HCT116 (cell line): Measurements from ENCODE around the gene C15orf39. TPM values are rescaled to one million over a fixed set of nuclear protein-coding genes. Genes with fewer than 3 reads are reported as not detected.

ENCODE experiments used
- ATAC-seq: fragments of 200-7000 bp; cut with Tn5 transposase; 2 replicates; pipeline ENCODE4 v1.9.1; 2020; ENCODE audit warnings: mild to moderate bottlenecking, moderate library complexity
- Bru-seq: library from RNA; stranded (reverse); fragments of 400-500 nt; gene quantifications from one replicate; lab custom pipeline; 2021; lab: Mats Ljungman, UMichigan
- BruChase-seq, 2 experiments: library from RNA; stranded (reverse); fragments of 400-500 nt; gene quantifications; one replicate each; lab custom pipeline; 2021; lab: Mats Ljungman, UMichigan
- BruUV-seq: library from RNA; stranded (reverse); fragments of 400-500 nt; replicated peaks from 2 replicates; lab custom pipeline; 2021; lab: Mats Ljungman, UMichigan
- CTCF ChIA-PET: fragments of 300-600 bp; sonication (Branson Sonifier 250); formaldehyde crosslinking; loops from one replicate; lab custom pipeline; 2021; ENCODE audit warnings: antibody characterized with exemption; lab: Charles Lee
- POLR2A ChIA-PET: fragments of 300-600, 350-600 bp; sonication (Branson Sonifier 250); formaldehyde crosslinking; loops from one replicate; lab custom pipeline; 2021; ENCODE audit warnings: antibody characterized with exemption; lab: Charles Lee
- RAD21 ChIA-PET, 2 experiments: fragments of 300-600 bp; sonication (Branson Sonifier 250); formaldehyde crosslinking; loops; one replicate each; lab custom pipeline; 2023; ENCODE audit warnings: low total read pairs in 2 of 2; ENCODE audit not compliant: uncharacterized antibody in 2 of 2, unreplicated experiment in 2 of 2, low non-redundant PET in 1 of 2; lab: Charles Lee
- DNase-seq: peaks from one replicate; pipeline ENCODE4 v3.0.0-alpha.2; 2010; ENCODE audit warnings: low read depth, low spot score
- H2AFZ ChIP-seq: fragments of 200-600 bp; shearing (Covaris generic), sonication (generic); 2 replicates; pipeline ENCODE4 v1.6.1; 2017; ENCODE audit warnings: low read depth, mixed run types, mixed read lengths, antibody characterized with exemption, low read length; ENCODE audit not compliant: poor library complexity, severe bottlenecking
- H3K27ac ChIP-seq: 2 replicates; pipeline ENCODE4 v1.5.1; 2012; ENCODE audit warnings: low read depth, low read length
- H3K27me3 ChIP-seq: fragments of 200-600 bp; sonication (generic); 2 replicates; pipeline ENCODE4 v1.6.1; 2016; ENCODE audit warnings: mixed run types, low read length, mixed read lengths; ENCODE audit not compliant: insufficient read depth
- H3K36me3 ChIP-seq, 2 experiments: fragments of 200-500 bp in 1 of 2; fragments of 200-600 bp in 1 of 2; sonication (Bioruptor generic) in 1 of 2; sonication (generic) in 1 of 2; 2 replicates each; pipeline versions ENCODE4 v1.5.1 to v1.6.1; 2014 to 2016; ENCODE audit warnings: low read length in 2 of 2, inconsistent platforms in 1 of 2, mixed read lengths in 1 of 2, mixed run types in 1 of 2; ENCODE audit not compliant: insufficient read depth in 2 of 2, control insufficient read depth in 1 of 2
- H3K4me1 ChIP-seq, 2 experiments: fragments of 200-600 bp in 1 of 2; sonication (generic) in 1 of 2; 2 replicates each; pipeline versions ENCODE4 v1.5.1 to v1.6.1; 2012 to 2017; ENCODE audit warnings: low read length in 2 of 2, inconsistent platforms in 1 of 2, mild to moderate bottlenecking in 1 of 2, mixed read lengths in 1 of 2, mixed run types in 1 of 2, moderate library complexity in 1 of 2; ENCODE audit not compliant: insufficient read depth in 2 of 2, control insufficient read depth in 1 of 2
- H3K4me2 ChIP-seq: fragments of 200-600 bp; sonication (generic); 2 replicates; pipeline ENCODE4 v1.6.1; 2017; ENCODE audit warnings: mixed run types, low read length, mixed read lengths
- H3K4me3 ChIP-seq, 2 experiments: fragments of 200-600 bp in 1 of 2; sonication (generic) in 1 of 2; replicated peaks in 1 of 2; 2 replicates each; pipeline ENCODE4 v1.5.1; 2011 to 2016; ENCODE audit warnings: low read length in 2 of 2, control low read depth in 1 of 2, low read depth in 1 of 2, mild to moderate bottlenecking in 1 of 2, mixed read lengths in 1 of 2, mixed run types in 1 of 2
- H3K79me2 ChIP-seq: fragments of 200-600 bp; sonication (generic); 2 replicates; pipeline ENCODE4 v1.6.1; 2017; ENCODE audit warnings: mild to moderate bottlenecking, mixed run types, low read length, moderate library complexity, mixed read lengths; ENCODE audit not compliant: insufficient read depth
- H3K9ac ChIP-seq: fragments of 200-600 bp; sonication (generic); 2 replicates; pipeline ENCODE4 v1.6.1; 2016; ENCODE audit warnings: low read length, mixed read lengths
- H3K9me2 ChIP-seq: fragments of 200-600 bp; sonication (generic), shearing (Covaris generic); 2 replicates; pipeline ENCODE4 v1.6.1; 2017; ENCODE audit warnings: mixed run types, mild to moderate bottlenecking, moderate library complexity; ENCODE audit not compliant: insufficient read depth
- H3K9me3 ChIP-seq, 2 experiments: fragments of 200-500 bp in 1 of 2; fragments of 200-600 bp in 1 of 2; sonication (Bioruptor generic) in 1 of 2; sonication (generic) in 1 of 2; 2 replicates each; pipeline ENCODE4 v1.6.1; 2014 to 2017; ENCODE audit warnings: low read length in 2 of 2, mixed read lengths in 2 of 2, inconsistent platforms in 1 of 2, low read depth in 1 of 2, mild to moderate bottlenecking in 1 of 2, mixed run types in 1 of 2, moderate library complexity in 1 of 2; ENCODE audit not compliant: control insufficient read depth in 1 of 2, insufficient read depth in 1 of 2
- H4K20me1 ChIP-seq: fragments of 200-600 bp; sonication (generic), shearing (Covaris generic); 2 replicates; pipeline ENCODE4 v1.6.1; 2017; ENCODE audit warnings: mixed run types, mild to moderate bottlenecking, moderate library complexity; ENCODE audit not compliant: insufficient read depth
- CBX3 ChIP-seq: IDR thresholded peaks from 2 replicates; pipeline ENCODE4 v1.6.1; 2012; ENCODE audit warnings: low read depth
- CEBPB ChIP-seq: IDR thresholded peaks from 2 replicates; pipeline ENCODE4 v1.6.1; 2012; ENCODE audit warnings: low read depth
- EGR1 ChIP-seq: IDR thresholded peaks from 2 replicates; pipeline ENCODE4 v1.6.1; 2012; ENCODE audit warnings: low read depth
- ELF1 ChIP-seq: IDR thresholded peaks from 2 replicates; pipeline ENCODE4 v1.6.1; 2012; ENCODE audit warnings: low read depth, borderline replicate concordance
- EZH2phosphoT487 ChIP-seq: fragments of 200-600 bp; IDR thresholded peaks from 2 replicates; pipeline ENCODE4 v1.6.1; 2018; ENCODE audit warnings: antibody characterized with exemption, borderline replicate concordance
- FOSL1 ChIP-seq: IDR thresholded peaks from 2 replicates; pipeline ENCODE4 v1.6.1; 2012; ENCODE audit warnings: low read depth
- JUND ChIP-seq: IDR thresholded peaks from 2 replicates; pipeline ENCODE4 v1.6.1; 2012
- POLR2A ChIP-seq: IDR thresholded peaks from 2 replicates; pipeline ENCODE4 v1.7.0; 2011; ENCODE audit warnings: borderline replicate concordance; ENCODE audit not compliant: insufficient read depth, insufficient read length; ENCODE audit errors: extremely low read depth
- POLR2AphosphoS5 ChIP-seq: IDR thresholded peaks from 2 replicates; pipeline ENCODE4 v1.6.1; 2011; ENCODE audit warnings: mild to moderate bottlenecking, low read depth, low read length, moderate library complexity
- RAD21 ChIP-seq: IDR thresholded peaks from 2 replicates; pipeline ENCODE4 v1.6.1; 2012; ENCODE audit warnings: low read depth, mild to moderate bottlenecking
- SP1 ChIP-seq: IDR thresholded peaks from 2 replicates; pipeline ENCODE4 v1.6.1; 2012; ENCODE audit warnings: low read depth
- SRF ChIP-seq: IDR thresholded peaks from 2 replicates; pipeline ENCODE4 v1.6.1; 2012; ENCODE audit warnings: low read depth
- TCF7L2 ChIP-seq: IDR thresholded peaks from 2 replicates; pipeline ENCODE4 v1.7.0; 2011; ENCODE audit warnings: borderline replicate concordance, inconsistent platforms; ENCODE audit not compliant: insufficient read depth, insufficient read length; ENCODE audit errors: extremely low read depth
- YY1 ChIP-seq: IDR thresholded peaks from 2 replicates; pipeline ENCODE4 v1.6.1; 2011; ENCODE audit warnings: low read length, low read depth, moderate library complexity, mild to moderate bottlenecking; ENCODE audit not compliant: insufficient replicate concordance; ENCODE audit errors: extremely low read depth
- ZFX ChIP-seq: fragments of 450-650 bp; IDR thresholded peaks from 2 replicates; pipeline ENCODE4 v1.6.1; 2017
- ZNF274 ChIP-seq: fragments of 200-500 bp; sonication (Bioruptor generic); IDR thresholded peaks from 2 replicates; pipeline ENCODE4 v1.6.1; 2014; ENCODE audit warnings: mild to moderate bottlenecking, low read depth, low read length, inconsistent platforms
- intact Hi-C: fragments of 100-400 bp; cut with micrococcal nuclease; formaldehyde crosslinking; loops from 2 replicates; pipeline ENCODE4 v1.10.0; 2022
- long read RNA-seq: library from polyadenylated mRNA; unstranded; transcript quantifications from one replicate; pipeline ENCODE4 v2.0.0, GENCODE V29; 2021; ENCODE audit not compliant: unreplicated experiment
- polyA plus RNA-seq: library from polyadenylated mRNA; unstranded; fragments of >200 nt; gene quantifications from 2 replicates; pipeline ENCODE4 v1.2.1, GENCODE V29; 2012; ENCODE audit warnings: missing spikeins
- total RNA-seq: library from RNA; stranded (reverse); gene quantifications from one replicate; pipeline ENCODE4 v1.2.1, GENCODE V29; 2021; ENCODE audit not compliant: unreplicated experiment
- TF ChIP-seq, protein P1 (sequence below): IDR thresholded peaks from 2 replicates; pipeline ENCODE4 v1.6.1; 2012
- TF ChIP-seq, protein P2 (sequence below), 3 experiments: fragments of 200-600 bp in 1 of 3; sonication (generic) in 1 of 3; IDR thresholded peaks in 2 of 3; conservative IDR thresholded peaks in 1 of 3; 2 replicates each; pipeline ENCODE4 v1.5.1; 2012 to 2017; ENCODE audit warnings: low read depth in 2 of 3, low read length in 2 of 3, antibody characterized with exemption in 1 of 3, borderline replicate concordance in 1 of 3, control low read depth in 1 of 3, mild to moderate bottlenecking in 1 of 3, mixed read lengths in 1 of 3, mixed run types in 1 of 3, moderate library complexity in 1 of 3; ENCODE audit not compliant: insufficient read depth in 1 of 3
- TF ChIP-seq, protein P3 (sequence below): IDR thresholded peaks from 2 replicates; pipeline ENCODE4 v1.6.1; 2012
- TF ChIP-seq, protein P4 (sequence below): IDR thresholded peaks from 2 replicates; pipeline ENCODE4 v1.6.1; 2012; ENCODE audit warnings: low read depth

The C15orf39 gene
- total RNA-seq (29.3 TPM), Bru-seq, nascent RNA (percentile 77 among the genes with signal in this experiment), BruChase-seq, experiment 1, labeled RNA remaining after a 6-hour chase (percentile 54 among the genes with signal in this experiment), BruChase-seq, experiment 2, labeled RNA remaining after a 2-hour chase (percentile 63 among the genes with signal in this experiment)
- polyA plus RNA-seq, result 20.8 and 24.4 TPM in 2 replicates
- long read RNA-seq, full-length matches to known transcripts, result 12 of 18 reads
- long read RNA-seq, partial matches to known transcripts, result 3 of 18 reads
- long read RNA-seq, other reads (novel, unspliced or antisense), result 3 of 18 reads

DNA sequence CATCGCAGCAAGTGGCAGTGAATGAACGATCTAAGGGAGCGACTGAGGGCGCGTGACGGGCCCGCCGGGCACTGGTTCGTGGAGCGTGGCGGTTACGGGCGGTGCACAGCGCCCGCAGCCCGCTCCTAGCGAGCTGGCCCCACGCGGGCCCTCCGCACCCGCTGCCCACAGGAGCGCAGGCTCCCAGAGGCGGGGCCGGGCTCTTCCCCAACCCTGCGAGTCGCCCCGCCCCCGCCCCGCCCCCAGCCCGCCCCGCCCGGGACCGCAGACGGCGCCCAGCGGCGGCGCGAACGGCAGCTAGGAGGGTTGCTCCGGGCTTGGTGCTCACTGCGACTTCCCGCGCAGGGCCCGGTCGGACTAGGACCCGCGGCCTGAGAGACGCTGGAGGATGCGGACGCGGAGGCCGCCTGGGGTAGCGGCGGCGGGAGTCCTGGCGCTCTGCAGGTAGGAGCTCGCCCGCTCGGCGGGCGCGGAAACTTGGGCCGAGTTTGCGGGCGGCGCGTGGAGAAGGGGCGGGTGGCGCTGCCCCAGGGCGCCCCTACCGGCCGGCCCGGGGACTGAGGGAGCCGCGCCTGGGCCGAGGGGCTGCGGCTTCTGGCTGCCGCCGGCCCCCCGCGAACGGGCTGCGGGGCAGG, at the start of gene C15orf39:
Gene C15orf39 (plus strand): TSS at position 267 of the 635 bp plus-strand sequence. CDS start 4,167 bp downstream, outside the sequence.
- CTCF ChIA-PET, result interaction anchor here (0.6 to 2.3 kb wide), 19 partner anchors 8 to 251 kb away, joined by 3 to 35 read pairs (median 3); partner anchors contain the start of genes PPCDC and RPP25
- no peaks in the 10 kb centered on the region for H3K27me3 ChIP-seq
- H3K4me1 ChIP-seq, result peaks cover 32 to 56% of the 10 kb centered on the region in 2 experiments
- intact Hi-C loops, result loop anchor here (2.0 to 10.0 kb wide), 3 partner anchors 57 to 417 kb away; partner anchors contain the start of gene CSK
- H3K9me2 ChIP-seq, result no peaks in the 10 kb centered on the region
- peak within 1 kb of the TSS; percentile 98 for H3K4me2 ChIP-seq
- RAD21 ChIA-PET, result interaction anchor here (1.0 to 1.5 kb wide), 2 partner anchors 26 to 172 kb away, joined by 3 read pairs; no protein-coding TSS in a partner anchor
- no peaks in the 10 kb centered on the region for H3K9me3 ChIP-seq
- peaks cover 19% of the 10 kb centered on the region; the same call in 1 of the 2 replicates for H4K20me1 ChIP-seq
- H3K27ac ChIP-seq, result peak within 1 kb of the TSS; percentile 95
- H3K36me3 ChIP-seq, result peaks cover 4 to 11% of the 10 kb centered on the region in 2 experiments; a peak in 2 of 4 replicates
- ATAC-seq, result peak; percentile 69
- POLR2A ChIA-PET, result interaction anchor here (0.6 to 4.2 kb wide), 7 partner anchors 13 to 442 kb away, joined by 3 to 24 read pairs (median 7); no protein-coding TSS in a partner anchor
- H2AFZ ChIP-seq, result no peak within 1 kb of the TSS
- DNase-seq, result peak; percentile 33
- BruUV-seq, result no TSS peak
- TF ChIP-seq, protein P1, sequence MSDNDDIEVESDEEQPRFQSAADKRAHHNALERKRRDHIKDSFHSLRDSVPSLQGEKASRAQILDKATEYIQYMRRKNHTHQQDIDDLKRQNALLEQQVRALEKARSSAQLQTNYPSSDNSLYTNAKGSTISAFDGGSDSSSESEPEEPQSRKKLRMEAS, result no peak
- no peak for TF ChIP-seq SRF
- TF ChIP-seq ZNF274, result no peak
- TF ChIP-seq ZFX, result peak; percentile 90
- no peak for TF ChIP-seq EZH2phosphoT487
- no peak for TF ChIP-seq SP1
- no peak for TF ChIP-seq ELF1
- TF ChIP-seq, protein P2, sequence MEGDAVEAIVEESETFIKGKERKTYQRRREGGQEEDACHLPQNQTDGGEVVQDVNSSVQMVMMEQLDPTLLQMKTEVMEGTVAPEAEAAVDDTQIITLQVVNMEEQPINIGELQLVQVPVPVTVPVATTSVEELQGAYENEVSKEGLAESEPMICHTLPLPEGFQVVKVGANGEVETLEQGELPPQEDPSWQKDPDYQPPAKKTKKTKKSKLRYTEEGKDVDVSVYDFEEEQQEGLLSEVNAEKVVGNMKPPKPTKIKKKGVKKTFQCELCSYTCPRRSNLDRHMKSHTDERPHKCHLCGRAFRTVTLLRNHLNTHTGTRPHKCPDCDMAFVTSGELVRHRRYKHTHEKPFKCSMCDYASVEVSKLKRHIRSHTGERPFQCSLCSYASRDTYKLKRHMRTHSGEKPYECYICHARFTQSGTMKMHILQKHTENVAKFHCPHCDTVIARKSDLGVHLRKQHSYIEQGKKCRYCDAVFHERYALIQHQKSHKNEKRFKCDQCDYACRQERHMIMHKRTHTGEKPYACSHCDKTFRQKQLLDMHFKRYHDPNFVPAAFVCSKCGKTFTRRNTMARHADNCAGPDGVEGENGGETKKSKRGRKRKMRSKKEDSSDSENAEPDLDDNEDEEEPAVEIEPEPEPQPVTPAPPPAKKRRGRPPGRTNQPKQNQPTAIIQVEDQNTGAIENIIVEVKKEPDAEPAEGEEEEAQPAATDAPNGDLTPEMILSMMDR (IDR thresholded peaks at IDR 0.05 in 2 of 3, conservative IDR thresholded peaks at IDR 0.05 in 1 of 3; ENCODE audit: borderline replicate concordance in 1 of 3, insufficient read depth in 1 of 3, low read depth in 2 of 3, low read length in 2 of 3), result peak in 2 of 3 experiments; percentile 70 to 73; a peak in 4 of 6 replicates
- TF ChIP-seq TCF7L2, result no peak
- no peak for TF ChIP-seq RAD21
- TF ChIP-seq CEBPB, result no peak
- TF ChIP-seq EGR1, result no peak
- TF ChIP-seq JUND, result no peak
- TF ChIP-seq, protein P3, sequence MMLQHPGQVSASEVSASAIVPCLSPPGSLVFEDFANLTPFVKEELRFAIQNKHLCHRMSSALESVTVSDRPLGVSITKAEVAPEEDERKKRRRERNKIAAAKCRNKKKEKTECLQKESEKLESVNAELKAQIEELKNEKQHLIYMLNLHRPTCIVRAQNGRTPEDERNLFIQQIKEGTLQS, result no peak
- TF ChIP-seq CBX3, result no peak
- peak; percentile 93 for TF ChIP-seq POLR2A
- TF ChIP-seq, protein P4, sequence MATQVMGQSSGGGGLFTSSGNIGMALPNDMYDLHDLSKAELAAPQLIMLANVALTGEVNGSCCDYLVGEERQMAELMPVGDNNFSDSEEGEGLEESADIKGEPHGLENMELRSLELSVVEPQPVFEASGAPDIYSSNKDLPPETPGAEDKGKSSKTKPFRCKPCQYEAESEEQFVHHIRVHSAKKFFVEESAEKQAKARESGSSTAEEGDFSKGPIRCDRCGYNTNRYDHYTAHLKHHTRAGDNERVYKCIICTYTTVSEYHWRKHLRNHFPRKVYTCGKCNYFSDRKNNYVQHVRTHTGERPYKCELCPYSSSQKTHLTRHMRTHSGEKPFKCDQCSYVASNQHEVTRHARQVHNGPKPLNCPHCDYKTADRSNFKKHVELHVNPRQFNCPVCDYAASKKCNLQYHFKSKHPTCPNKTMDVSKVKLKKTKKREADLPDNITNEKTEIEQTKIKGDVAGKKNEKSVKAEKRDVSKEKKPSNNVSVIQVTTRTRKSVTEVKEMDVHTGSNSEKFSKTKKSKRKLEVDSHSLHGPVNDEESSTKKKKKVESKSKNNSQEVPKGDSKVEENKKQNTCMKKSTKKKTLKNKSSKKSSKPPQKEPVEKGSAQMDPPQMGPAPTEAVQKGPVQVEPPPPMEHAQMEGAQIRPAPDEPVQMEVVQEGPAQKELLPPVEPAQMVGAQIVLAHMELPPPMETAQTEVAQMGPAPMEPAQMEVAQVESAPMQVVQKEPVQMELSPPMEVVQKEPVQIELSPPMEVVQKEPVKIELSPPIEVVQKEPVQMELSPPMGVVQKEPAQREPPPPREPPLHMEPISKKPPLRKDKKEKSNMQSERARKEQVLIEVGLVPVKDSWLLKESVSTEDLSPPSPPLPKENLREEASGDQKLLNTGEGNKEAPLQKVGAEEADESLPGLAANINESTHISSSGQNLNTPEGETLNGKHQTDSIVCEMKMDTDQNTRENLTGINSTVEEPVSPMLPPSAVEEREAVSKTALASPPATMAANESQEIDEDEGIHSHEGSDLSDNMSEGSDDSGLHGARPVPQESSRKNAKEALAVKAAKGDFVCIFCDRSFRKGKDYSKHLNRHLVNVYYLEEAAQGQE, result no peak
- no peak for TF ChIP-seq YY1
- TF ChIP-seq FOSL1, result no peak
- TF ChIP-seq POLR2AphosphoS5, result peak; percentile 96
- H3K79me2 ChIP-seq, result peaks cover 48% of the 10 kb centered on the region
- H3K9ac ChIP-seq, result peak within 1 kb of the TSS; percentile 95
- H3K4me3 ChIP-seq, result peak within 1 kb of the TSS; percentile 88
